Adrenal gland (tissue), 5 donors: ENCODE results near the gene EVL.

Source experiments
- CTCF ChIP-seq, 6 experiments: fragments of 450-650 bp in 4 of 6; fragments of 200-600 bp in 2 of 6; sonication (generic) in 1 of 6; IDR thresholded peaks; 1 replicate in 5 of 6; 2 replicates in 1 of 6; pipeline versions ENCODE4 v1.5.1 to v1.8.0; 2016 to 2021; ENCODE audit warnings: antibody characterized with exemption in 6 of 6, mild to moderate bottlenecking in 2 of 6, moderate library complexity in 1 of 6
- POLR2A ChIP-seq, 2 donors: fragments of 450-650 bp; IDR thresholded peaks; one replicate each; pipeline ENCODE4 v1.6.1; 2017; ENCODE audit warnings: antibody characterized with exemption in 2 of 2, mild to moderate bottlenecking in 2 of 2, moderate library complexity in 1 of 2
- donor health status: DM: no; HTN: no; CAD: no.

DNA sequence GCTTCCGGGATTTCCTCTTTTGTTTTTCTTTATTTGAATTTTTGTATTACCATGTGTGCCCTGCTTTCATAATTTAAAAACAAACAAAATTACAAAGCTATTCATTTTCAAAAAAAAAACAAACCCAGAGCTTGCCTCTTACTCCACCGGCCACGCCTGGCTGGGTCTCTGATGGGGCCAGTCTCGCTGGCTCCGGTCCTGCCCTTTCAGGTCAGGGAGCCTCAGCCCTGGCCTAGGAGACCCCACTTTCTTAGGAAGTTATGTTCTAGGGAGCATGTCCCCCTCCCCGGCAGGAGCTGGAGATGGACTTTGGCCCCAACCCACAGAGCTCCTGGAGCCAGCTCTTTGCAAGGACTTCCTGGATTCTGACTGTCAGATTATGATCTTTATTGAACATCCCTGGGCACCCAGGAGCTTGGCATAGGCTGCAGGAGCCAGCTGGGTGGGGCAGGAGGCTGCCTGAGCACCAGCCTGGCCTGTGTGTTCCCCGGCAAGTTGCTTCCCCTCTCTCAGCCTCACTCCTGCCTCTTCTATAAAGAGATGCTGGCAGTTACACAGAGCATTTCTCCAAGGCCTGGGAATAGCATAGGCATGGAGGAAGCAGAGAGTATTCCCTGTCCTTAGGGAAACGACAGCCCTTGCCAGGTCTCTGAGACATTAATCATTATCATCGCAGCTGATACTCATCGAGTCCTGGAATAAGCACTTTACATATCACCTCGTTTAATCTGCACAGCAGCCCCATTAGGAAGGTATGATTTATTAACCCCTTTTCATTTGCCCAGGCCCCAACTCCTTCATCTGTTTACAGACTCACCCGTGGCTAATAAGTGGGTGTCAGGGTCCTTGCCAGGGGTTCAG is 90.8 kb downstream of the EVL start:
- TF ChIP-seq CTCF (IDR thresholded peaks at IDR 0.05) (no peak), POLR2A (IDR thresholded peaks at IDR 0.05) (no peak)
